Kidney (tissue), 14 donors: ENCODE results near the gene MEIS2. TPM values are rescaled to one million over a fixed set of nuclear protein-coding genes. Genes with fewer than 3 reads are reported as not detected.

Experiments
- DNase-seq, 5 donors: peaks; one replicate each; pipeline ENCODE4 v3.0.0-alpha.2; 2013 to 2020
- FAIRE-seq: peaks from 2 replicates; lab custom pipeline; 2012; peaks lifted over from hg19 to GRCh38; lab: Jason Lieb, UNC
- H3K27ac ChIP-seq, 2 donors: one replicate each; pipeline ENCODE4 v1.7.0; 2013; ENCODE audit warnings: low read depth in 2 of 2, low read length in 2 of 2, inconsistent platforms in 1 of 2
- H3K27me3 ChIP-seq: one replicate; pipeline ENCODE4 v1.7.1; 2013; ENCODE audit warnings: low read length, inconsistent platforms; ENCODE audit not compliant: control insufficient read depth, insufficient read depth
- H3K36me3 ChIP-seq, 3 donors: one replicate each; pipeline versions ENCODE4 v1.7.0 to v1.7.1; 2013; ENCODE audit warnings: low read length in 3 of 3, control low read depth in 1 of 3, inconsistent platforms in 1 of 3; ENCODE audit not compliant: insufficient read depth in 3 of 3, control insufficient read depth in 2 of 3
- H3K4me1 ChIP-seq, 3 donors: one replicate each; pipeline versions ENCODE4 v1.7.0 to v1.7.1; 2013; ENCODE audit warnings: low read length in 3 of 3, inconsistent platforms in 1 of 3, low read depth in 1 of 3; ENCODE audit not compliant: control insufficient read depth in 2 of 3, insufficient read depth in 2 of 3
- H3K4me3 ChIP-seq, 3 donors: one replicate each; pipeline versions ENCODE4 v1.7.0 to v1.8.1; 2013; ENCODE audit warnings: low read length in 3 of 3, control low read depth in 1 of 3, inconsistent platforms in 1 of 3
- H3K9ac ChIP-seq, 3 donors: one replicate each; pipeline versions ENCODE4 v1.7.0 to v1.7.1; 2013; ENCODE audit warnings: low read length in 3 of 3, control low read depth in 1 of 3, inconsistent platforms in 1 of 3
- H3K9me3 ChIP-seq, 3 donors: one replicate each; pipeline versions ENCODE4 v1.7.0 to v1.7.1; 2013; ENCODE audit warnings: low read length in 3 of 3, control low read depth in 1 of 3, inconsistent platforms in 1 of 3; ENCODE audit not compliant: control insufficient read depth in 2 of 3, insufficient read depth in 1 of 3
- CTCF ChIP-seq: IDR thresholded peaks from 3 replicates; pipeline ENCODE4 v1.5.1; 2012; ENCODE audit warnings: mild to moderate bottlenecking, moderate library complexity, borderline replicate concordance; ENCODE audit not compliant: insufficient read depth; ENCODE audit errors: extremely low read depth
- intact Hi-C: fragments of 100-400 bp; cut with DNase I; formaldehyde crosslinking; loops from one replicate; pipeline ENCODE4 v1.11.1; 2022
- polyA plus RNA-seq: library from polyadenylated mRNA; stranded (reverse); fragments of 350-450 nt; fragmentation: Illumina TruSeq; extraction: RNeasy Lipid Tissue Mini Kit (QIAGEN cat#74804); gene quantifications from one replicate; pipeline ENCODE4 v1.2.3, GENCODE V29; 2014; ENCODE audit warnings: low read depth, low replicate concordance; ENCODE audit not compliant: insufficient read depth
- total RNA-seq: library from RNA; stranded (reverse); fragmentation: NEBNext Ultra II Directional; extraction: Animal tissue kit (Norgen Biotek cat#: 25700); gene quantifications from one replicate; pipeline ENCODE4 v1.2.1, GENCODE V29; 2021
- donor health status: control.
- donor health status: control.
- donor health status: control.
- donor health status: control.
- donor health status: control.
- donor health status: DM: yes; HTN: yes; CAD: no.
- donor health status: Normal renal cell carcinoma (clear cell type).

MEIS2 gene
- total and polyA plus RNA-seq, 2 donors from 2014 or later: 14.7 to 50.9 TPM

- intact Hi-C loops: no loop called here
- no peak for DNase-seq
- TF ChIP-seq CTCF: no peak
Observed at GRCh38 chr15:36943508-36944361, 156.6 kb downstream of the MEIS2 start.

GRCh38 chr15:36942248-36942827, 158.0 kb downstream of the MEIS2 start:
- intact Hi-C loops: no loop called here
- Histone ChIP-seq H3K27ac (no peak overlapping the region), H3K36me3 (no peaks in the 10 kb centered on the region), H3K9me3 (no peaks in the 10 kb centered on the region), H3K4me1 (no peaks in the 10 kb centered on the region), H3K4me3 (no peak overlapping the region), H3K27me3 (no peaks in the 10 kb centered on the region), H3K9ac (no peak overlapping the region)
- FAIRE-seq (no peak), DNase-seq (no peak)
- no peak for TF ChIP-seq CTCF

More at GRCh38 chr15:36943508-36944361, 156.6 kb downstream of the MEIS2 start:
- H3K27ac ChIP-seq: no peak overlapping the region
- H3K9ac ChIP-seq: no peak overlapping the region
- FAIRE-seq: no peak
- no peaks in the 10 kb centered on the region for H3K4me1 ChIP-seq
- no peaks in the 10 kb centered on the region for H3K36me3 ChIP-seq
- no peaks in the 10 kb centered on the region for H3K9me3 ChIP-seq
- no peak overlapping the region for H3K4me3 ChIP-seq
- no peaks in the 10 kb centered on the region for H3K27me3 ChIP-seq

GRCh38 chr15:36941798-36942197, 158.6 kb downstream of the MEIS2 start:
- Histone ChIP-seq H3K27me3 (no peaks in the 10 kb centered on the region), H3K36me3 (no peaks in the 10 kb centered on the region), H3K9ac (no peak overlapping the region), H3K9me3 (no peaks in the 10 kb centered on the region), H3K27ac (no peak overlapping the region), H3K4me3 (no peak overlapping the region), H3K4me1 (no peaks in the 10 kb centered on the region)
- TF ChIP-seq CTCF: no peak
- DNase-seq (no peak), FAIRE-seq (no peak)
- intact Hi-C loops: no loop called here
